ENCODE measurements around the gene EDA.

GRCh38 chrX:70026851-70027200, 410.9 kb downstream of the EDA start:
- TF ChIP-seq CTCF (IDR thresholded peaks at IDR 0.05), result no peak
- TF ChIP-seq EZH2 (IDR thresholded peaks at IDR 0.05), result no peak
- no peak for TF ChIP-seq EZH2phosphoT487 (IDR thresholded peaks at IDR 0.05)
